ENCODE measurements around the gene RBMS3. TPM values are rescaled to one million over a fixed set of nuclear protein-coding genes. Genes with fewer than 3 reads are reported as not detected.

Gene RBMS3
- total RNA-seq, 2 experiments from 2014 or later: 1.0 TPM; not detected in 1

- ChIA-PET CTCF (ENCODE audit: unreplicated experiment) (no interaction called here), POLR2A (no interaction called here)
- Histone ChIP-seq H3K27ac (ENCODE audit: low read depth, low read length, poor library complexity, severe bottlenecking) (no peak overlapping the region), H3K4me3 (ENCODE audit: low read depth, low read length, poor library complexity, severe bottlenecking) (no peak overlapping the region), H3K9me2 (ENCODE audit: insufficient read depth, low read length) (no peaks in the 10 kb centered on the region), H3K9me3 (ENCODE audit: low read length) (peaks cover 13% of the 10 kb centered on the region; the same call in 1 of the 2 replicates), H3K4me2 (ENCODE audit: low read length) (no peak overlapping the region), H3K4me1 (ENCODE audit: insufficient read depth, low read length, poor library complexity, severe bottlenecking) (peaks cover 11% of the 10 kb centered on the region), H2AFZ (ENCODE audit: low read length) (no peak overlapping the region), H3K36me3 (ENCODE audit: insufficient read depth, low read length) (no peaks in the 10 kb centered on the region), H4K20me1 (ENCODE audit: insufficient read depth, low read length) (no peaks in the 10 kb centered on the region), H3K79me2 (ENCODE audit: insufficient read depth, low read depth, low read length) (no peaks in the 10 kb centered on the region)
- DNase-seq (ENCODE audit: low spot score): no peak
- TF ChIP-seq CTCF (conservative IDR thresholded peaks at IDR 0.05; ENCODE audit: low read length) (no peak), EZH2phosphoT487 (IDR thresholded peaks at IDR 0.05; ENCODE audit: borderline replicate concordance, low read depth, low read length) (no peak)
- intact Hi-C loops (cut with micrococcal nuclease; ENCODE audit: unreplicated experiment): no loop called here
- no TSS peak for BruUV-seq (replicated peaks)
Measured at GRCh38 chr3:29381595-29381994, 100.7 kb downstream of the RBMS3 start.

GRCh38 chr3:29382409-29382808 is 101.5 kb downstream of the RBMS3 start:
- H3K4me2 ChIP-seq (ENCODE audit: low read length): no peak overlapping the region
- H4K20me1 ChIP-seq (ENCODE audit: insufficient read depth, low read length): no peaks in the 10 kb centered on the region
- TF ChIP-seq CTCF (conservative IDR thresholded peaks at IDR 0.05; ENCODE audit: low read length) (no peak), EZH2phosphoT487 (IDR thresholded peaks at IDR 0.05; ENCODE audit: borderline replicate concordance, low read depth, low read length) (no peak)
- H3K9me3 ChIP-seq (ENCODE audit: low read length): peaks cover 13% of the 10 kb centered on the region; the same call in 1 of the 2 replicates
- no TSS peak for BruUV-seq (replicated peaks)
- no peak for DNase-seq (ENCODE audit: low spot score)
- H3K27ac ChIP-seq (ENCODE audit: low read depth, low read length, poor library complexity, severe bottlenecking): no peak overlapping the region
- POLR2A ChIA-PET: no interaction called here
- CTCF ChIA-PET (ENCODE audit: unreplicated experiment): no interaction called here
- H3K36me3 ChIP-seq (ENCODE audit: insufficient read depth, low read length): no peaks in the 10 kb centered on the region
- no peaks in the 10 kb centered on the region for H3K79me2 ChIP-seq (ENCODE audit: insufficient read depth, low read depth, low read length)
- 0 out of 2 replicates have a peak overlapping the region, but pooled peaks have one; percentile 2 for H2AFZ ChIP-seq (ENCODE audit: low read length)
- intact Hi-C loops (cut with micrococcal nuclease; ENCODE audit: unreplicated experiment): no loop called here
- peaks cover 11% of the 10 kb centered on the region for H3K4me1 ChIP-seq (ENCODE audit: insufficient read depth, low read length, poor library complexity, severe bottlenecking)
- no peaks in the 10 kb centered on the region for H3K9me2 ChIP-seq (ENCODE audit: insufficient read depth, low read length)
- no peak overlapping the region for H3K4me3 ChIP-seq (ENCODE audit: low read depth, low read length, poor library complexity, severe bottlenecking)

GRCh38 chr3:29382845-29383244 is 102.0 kb downstream of the RBMS3 start:
- Histone ChIP-seq H2AFZ (ENCODE audit: low read length) (no peak overlapping the region), H3K4me3 (ENCODE audit: low read depth, low read length, poor library complexity, severe bottlenecking) (no peak overlapping the region), H3K9me2 (ENCODE audit: insufficient read depth, low read length) (no peaks in the 10 kb centered on the region), H3K36me3 (ENCODE audit: insufficient read depth, low read length) (no peaks in the 10 kb centered on the region), H4K20me1 (ENCODE audit: insufficient read depth, low read length) (no peaks in the 10 kb centered on the region), H3K27ac (ENCODE audit: low read depth, low read length, poor library complexity, severe bottlenecking) (no peak overlapping the region), H3K79me2 (ENCODE audit: insufficient read depth, low read depth, low read length) (no peaks in the 10 kb centered on the region), H3K4me1 (ENCODE audit: insufficient read depth, low read length, poor library complexity, severe bottlenecking) (peaks cover 11% of the 10 kb centered on the region), H3K4me2 (ENCODE audit: low read length) (no peak overlapping the region), H3K9me3 (ENCODE audit: low read length) (peaks cover 13% of the 10 kb centered on the region; the same call in 1 of the 2 replicates)
- ChIA-PET CTCF (ENCODE audit: unreplicated experiment) (no interaction called here), POLR2A (interaction anchor here (0.7 to 1.0 kb wide), 2 partner anchors 18 to 237 kb away, joined by 3 read pairs; no protein-coding TSS in a partner anchor)
- BruUV-seq (replicated peaks): no TSS peak
- TF ChIP-seq EZH2phosphoT487 (IDR thresholded peaks at IDR 0.05; ENCODE audit: borderline replicate concordance, low read depth, low read length) (no peak), CTCF (conservative IDR thresholded peaks at IDR 0.05; ENCODE audit: low read length) (no peak)
- DNase-seq (ENCODE audit: low spot score): no peak
- intact Hi-C loops (cut with micrococcal nuclease; ENCODE audit: unreplicated experiment): no loop called here

Measured in OCI-LY7 (cell line).